Rectal smooth muscle tissue (tissue), 1 donor: ENCODE data around the gene STEAP2.

ENCODE experiments used
- H3K27ac ChIP-seq: one replicate; pipeline ENCODE4 v1.7.0; 2013; ENCODE audit warnings: low read depth, low read length, inconsistent platforms
- H3K27me3 ChIP-seq: one replicate; pipeline ENCODE4 v1.7.0; 2013; ENCODE audit warnings: low read length; ENCODE audit not compliant: control insufficient read depth, insufficient read depth
- H3K36me3 ChIP-seq: one replicate; pipeline ENCODE4 v1.7.0; 2013; ENCODE audit warnings: low read length; ENCODE audit not compliant: control insufficient read depth, insufficient read depth
- H3K4me1 ChIP-seq: one replicate; pipeline ENCODE4 v1.7.0; 2013; ENCODE audit warnings: low read length; ENCODE audit not compliant: control insufficient read depth, insufficient read depth
- H3K4me3 ChIP-seq: one replicate; pipeline ENCODE4 v1.7.0; 2013; ENCODE audit warnings: low read length
- H3K9ac ChIP-seq: one replicate; pipeline ENCODE4 v1.7.0; 2013; ENCODE audit warnings: low read length

STEAP2 gene

DNA sequence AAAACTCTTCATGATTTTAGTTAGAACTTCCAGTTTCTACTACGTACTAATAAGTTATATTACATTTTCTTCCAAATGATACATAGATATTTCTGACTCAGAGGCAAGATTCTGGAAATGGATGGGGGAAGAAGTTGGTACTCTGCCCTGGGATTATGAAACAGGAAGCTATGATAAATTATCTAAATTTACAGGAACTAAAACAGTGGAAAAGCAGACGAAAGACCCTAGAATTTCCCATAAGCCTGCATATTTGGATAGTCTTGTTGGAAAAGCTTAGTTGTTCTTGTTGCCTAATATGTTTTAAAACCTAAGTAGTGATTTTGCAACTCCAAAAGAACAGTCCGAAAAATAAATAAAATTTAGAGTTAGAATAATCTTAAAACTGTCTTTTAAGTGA, 55.3 kb downstream of the STEAP2 start:
- no peaks in the 10 kb centered on the region for H3K4me1 ChIP-seq
- H3K27ac ChIP-seq, result no peak overlapping the region
- H3K27me3 ChIP-seq, result no peaks in the 10 kb centered on the region
- H3K9ac ChIP-seq, result no peak overlapping the region
- H3K4me3 ChIP-seq, result no peak overlapping the region
- H3K36me3 ChIP-seq, result no peaks in the 10 kb centered on the region

DNA sequence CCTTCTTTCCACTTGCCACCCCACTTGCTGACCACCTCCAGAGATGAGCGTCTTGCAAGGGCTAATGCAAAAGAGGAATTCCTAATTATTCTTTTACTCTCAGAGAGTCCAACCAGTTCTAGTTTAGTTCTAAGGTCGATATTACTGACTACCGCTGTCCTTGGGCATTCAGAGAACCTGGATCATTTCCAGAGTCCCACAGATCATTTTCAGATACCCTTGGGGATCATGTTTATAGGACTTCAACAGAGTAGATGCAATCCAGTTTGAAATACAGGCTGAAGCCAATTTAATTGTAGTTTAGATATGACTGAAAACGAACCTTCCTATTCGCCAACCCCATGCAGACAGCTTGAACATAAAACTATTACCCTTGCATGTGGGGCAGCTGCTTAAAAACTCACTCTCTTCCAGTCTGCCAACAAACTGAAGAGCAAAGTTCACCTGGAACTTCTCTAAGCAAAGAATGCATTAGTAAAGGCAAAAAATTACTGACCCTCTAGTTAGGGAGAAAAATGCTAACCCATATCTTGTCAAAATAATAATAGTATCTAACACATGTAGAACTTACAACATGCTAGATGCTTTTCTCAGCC, 55.8 kb downstream of the STEAP2 start:
- Histone ChIP-seq H3K27me3 (no peaks in the 10 kb centered on the region), H3K27ac (no peak overlapping the region), H3K36me3 (no peaks in the 10 kb centered on the region), H3K4me1 (no peaks in the 10 kb centered on the region), H3K4me3 (no peak overlapping the region), H3K9ac (no peak overlapping the region)

DNA sequence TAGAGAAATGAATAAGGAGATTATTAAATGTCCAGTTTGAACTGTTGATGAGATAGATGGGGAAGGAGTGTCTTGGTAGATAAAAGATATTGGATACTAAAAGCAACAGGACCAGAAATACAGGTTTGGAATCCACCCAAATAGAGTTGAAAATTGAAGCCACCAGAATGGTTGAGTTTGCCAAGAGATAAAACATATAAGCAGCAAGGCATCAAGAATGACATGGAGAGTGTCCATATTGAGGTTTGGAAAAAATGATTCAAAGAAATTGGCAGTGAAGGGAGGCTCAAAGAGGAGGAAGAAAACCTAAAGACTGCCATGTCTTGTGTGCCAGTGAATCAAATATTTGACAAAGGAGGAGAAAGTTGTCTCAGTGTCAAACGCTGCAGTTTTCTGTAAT, 57.6 kb downstream of the STEAP2 start:
- Histone ChIP-seq H3K27me3 (no peaks in the 10 kb centered on the region), H3K36me3 (no peaks in the 10 kb centered on the region), H3K27ac (no peak overlapping the region), H3K4me1 (no peaks in the 10 kb centered on the region), H3K4me3 (no peak overlapping the region), H3K9ac (no peak overlapping the region)

DNA sequence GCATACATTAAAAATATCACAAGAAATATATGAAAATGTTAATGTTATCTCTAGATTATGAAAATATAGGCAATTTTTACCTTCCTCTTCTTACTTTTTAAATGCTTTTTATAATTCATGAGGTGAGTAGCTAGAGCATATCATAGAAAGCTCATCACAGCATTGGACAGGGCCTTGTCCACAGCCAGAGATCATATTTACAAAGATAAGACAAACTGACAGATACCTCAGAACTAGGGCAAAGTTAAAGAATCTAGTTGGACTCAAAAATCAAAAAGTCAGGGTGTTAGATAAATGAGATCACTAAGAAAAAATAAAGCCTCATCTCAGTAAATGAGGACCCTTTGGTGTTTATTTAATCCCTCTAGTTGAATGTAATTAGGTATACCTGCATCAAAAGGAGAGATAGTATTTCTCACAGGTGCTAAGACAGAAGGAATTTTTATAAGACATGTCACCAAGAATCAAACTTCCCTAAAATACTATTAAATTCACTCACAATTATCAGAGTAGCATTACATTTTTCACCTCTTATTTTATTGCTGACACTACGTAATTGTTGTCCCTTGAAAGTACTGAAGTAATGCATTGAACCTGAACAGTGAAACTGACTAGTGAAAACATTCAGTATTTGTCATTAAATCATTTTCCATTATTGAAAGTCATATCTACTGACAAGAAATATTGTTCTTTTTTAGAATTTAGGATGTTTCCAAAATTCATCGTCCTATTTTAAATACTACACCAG, 59.1 kb downstream of the STEAP2 start:
- H3K27ac ChIP-seq, result no peak overlapping the region

DNA sequence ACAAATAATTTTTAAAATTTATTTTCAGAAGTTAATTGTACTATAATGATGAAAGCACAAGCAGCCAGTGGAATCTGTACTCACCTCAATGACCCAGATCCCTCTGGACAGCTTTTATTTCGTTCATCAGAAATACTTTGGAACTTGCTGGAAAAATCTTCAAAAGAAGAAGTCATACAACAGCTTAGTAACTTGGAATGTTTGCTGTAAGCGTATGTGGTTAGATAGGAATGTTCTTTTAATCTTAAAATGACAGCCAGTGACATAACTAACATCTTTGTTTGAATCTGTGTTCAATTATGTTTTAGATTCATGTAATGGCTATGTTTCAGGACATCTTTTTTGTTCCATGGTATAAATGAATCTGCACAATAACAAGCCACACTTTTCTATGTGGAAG, 60.2 kb downstream of the STEAP2 start:
- no peak overlapping the region for H3K4me3 ChIP-seq
- no peaks in the 10 kb centered on the region for H3K4me1 ChIP-seq
- no peaks in the 10 kb centered on the region for H3K36me3 ChIP-seq
- H3K27ac ChIP-seq, result no peak overlapping the region
- no peak overlapping the region for H3K9ac ChIP-seq
- H3K27me3 ChIP-seq, result no peaks in the 10 kb centered on the region

More for the DNA sequence above, 59.1 kb downstream of the STEAP2 start:
- no peak overlapping the region for H3K9ac ChIP-seq
- H3K36me3 ChIP-seq, result no peaks in the 10 kb centered on the region
- H3K4me1 ChIP-seq, result no peaks in the 10 kb centered on the region
- no peak overlapping the region for H3K4me3 ChIP-seq
- no peaks in the 10 kb centered on the region for H3K27me3 ChIP-seq

DNA sequence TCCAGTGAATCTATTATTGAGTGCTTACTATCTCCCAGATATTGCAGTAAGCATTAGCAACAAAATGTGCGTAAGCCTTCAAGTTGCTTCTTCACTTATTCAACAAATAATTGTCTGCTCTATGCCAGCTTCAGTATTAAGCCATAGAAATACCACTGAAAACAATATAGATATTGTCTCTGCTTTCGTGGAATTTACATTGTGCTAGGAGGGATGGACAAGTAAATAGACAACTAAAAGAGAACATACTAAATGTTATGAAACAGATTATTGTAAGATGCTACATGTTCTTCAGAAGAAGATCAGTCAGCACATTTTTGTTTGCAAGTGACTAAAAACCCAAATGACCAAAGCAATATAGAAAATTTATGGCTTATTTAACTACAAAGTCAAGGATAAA, 60.7 kb downstream of the STEAP2 start:
- Histone ChIP-seq H3K4me1 (no peaks in the 10 kb centered on the region), H3K27ac (no peak overlapping the region), H3K27me3 (no peaks in the 10 kb centered on the region), H3K9ac (no peak overlapping the region), H3K36me3 (no peaks in the 10 kb centered on the region), H3K4me3 (no peak overlapping the region)

DNA sequence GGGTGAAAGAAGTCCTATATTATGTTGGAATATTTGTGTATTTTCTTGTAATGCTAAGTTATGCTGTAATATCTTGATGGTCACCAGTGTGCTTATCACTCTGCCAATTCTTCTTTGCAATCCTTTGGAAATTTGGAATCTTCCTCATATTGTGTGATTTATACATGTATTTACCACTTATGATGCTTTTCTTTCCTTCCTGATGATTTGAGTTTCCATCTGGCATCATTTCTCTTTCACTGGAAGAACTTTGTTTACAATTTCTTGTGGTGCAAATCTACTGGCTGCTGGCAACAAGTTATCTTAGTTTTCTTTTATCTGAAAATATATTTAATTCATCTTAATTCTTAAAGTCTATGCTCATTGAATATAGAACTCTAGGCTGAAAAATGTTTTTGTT, 62.6 kb downstream of the STEAP2 start:
- no peak overlapping the region for H3K9ac ChIP-seq
- H3K4me1 ChIP-seq, result no peaks in the 10 kb centered on the region
- no peak overlapping the region for H3K4me3 ChIP-seq
- H3K27ac ChIP-seq, result no peak overlapping the region
- no peaks in the 10 kb centered on the region for H3K36me3 ChIP-seq
- H3K27me3 ChIP-seq, result no peaks in the 10 kb centered on the region

DNA sequence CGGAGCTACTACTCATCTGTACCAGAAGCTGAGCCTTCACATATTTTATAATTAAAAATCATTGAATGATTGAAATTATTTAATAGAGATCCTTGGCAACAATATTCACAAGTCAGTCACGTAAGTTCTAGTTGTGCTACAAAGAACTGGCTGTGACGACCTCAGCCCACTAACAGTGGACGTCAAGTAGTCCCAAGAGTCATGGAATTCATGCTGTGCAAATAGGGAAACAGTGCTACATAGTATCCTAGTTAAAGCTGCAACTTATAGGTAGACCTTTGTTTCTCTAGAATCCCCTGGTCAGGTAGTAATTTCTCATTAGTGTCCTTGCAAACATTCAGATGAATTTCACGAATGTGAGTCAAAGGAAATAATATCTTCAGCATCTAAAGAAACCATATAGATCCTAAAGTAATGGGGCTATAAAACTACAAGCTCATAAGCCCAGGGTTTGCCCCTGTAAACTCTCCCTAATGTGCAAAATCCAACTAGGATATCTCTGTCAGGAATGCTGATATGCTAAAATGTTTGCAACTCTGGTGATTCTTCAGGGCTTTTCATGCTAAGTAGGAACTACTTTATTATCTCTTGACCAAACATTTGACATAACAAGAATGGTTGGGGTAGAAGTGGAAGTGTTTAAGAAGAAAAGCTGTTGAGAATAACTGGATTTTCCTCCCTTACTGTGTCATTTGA, 64.6 kb downstream of the STEAP2 start:
- no peaks in the 10 kb centered on the region for H3K27me3 ChIP-seq
- no peaks in the 10 kb centered on the region for H3K4me1 ChIP-seq
- H3K9ac ChIP-seq, result no peak overlapping the region
- H3K4me3 ChIP-seq, result no peak overlapping the region
- no peak overlapping the region for H3K27ac ChIP-seq
- H3K36me3 ChIP-seq, result no peaks in the 10 kb centered on the region
